PFSK-1 (cell line): Measurements from ENCODE around the gene P2RX2.

Experiments
- POLR2AphosphoS5 ChIP-seq: IDR thresholded peaks from 2 replicates; pipeline ENCODE4 v1.6.1; 2012; ENCODE audit warnings: low read depth, mild to moderate bottlenecking, control low read depth, low read length, moderate library complexity
- TAF1 ChIP-seq: IDR thresholded peaks from 2 replicates; pipeline ENCODE4 v1.6.1; 2012; ENCODE audit warnings: low read length, control low read depth, borderline replicate concordance; ENCODE audit not compliant: insufficient read depth
- TF ChIP-seq, protein P1 (sequence below), 2 experiments: IDR thresholded peaks; 2 replicates each; pipeline versions ENCODE4 v1.6.1 to v1.8.0; 2011 to 2012; ENCODE audit warnings: low read depth in 2 of 2, low read length in 2 of 2, control low read depth in 1 of 2, inconsistent platforms in 1 of 2, mild to moderate bottlenecking in 1 of 2, moderate library complexity in 1 of 2; ENCODE audit not compliant: insufficient read depth in 1 of 2

DNA sequence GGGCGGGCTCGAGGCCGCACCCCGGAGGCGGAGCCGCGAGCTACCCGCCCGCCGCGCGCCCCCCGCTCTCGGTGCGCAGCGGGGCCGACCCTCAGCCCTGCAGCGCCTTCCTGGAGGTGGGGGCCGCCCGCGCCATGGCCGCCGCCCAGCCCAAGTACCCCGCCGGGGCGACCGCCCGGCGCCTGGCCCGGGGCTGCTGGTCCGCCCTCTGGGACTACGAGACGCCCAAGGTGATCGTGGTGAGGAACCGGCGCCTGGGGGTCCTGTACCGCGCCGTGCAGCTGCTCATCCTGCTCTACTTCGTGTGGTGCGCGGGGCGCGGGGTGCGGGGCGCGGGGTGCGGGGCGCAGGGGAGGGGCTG is at the start of gene P2RX2:
- no peak; the same call in 1 of the 2 replicates for TF ChIP-seq POLR2AphosphoS5
- TF ChIP-seq, protein P1, sequence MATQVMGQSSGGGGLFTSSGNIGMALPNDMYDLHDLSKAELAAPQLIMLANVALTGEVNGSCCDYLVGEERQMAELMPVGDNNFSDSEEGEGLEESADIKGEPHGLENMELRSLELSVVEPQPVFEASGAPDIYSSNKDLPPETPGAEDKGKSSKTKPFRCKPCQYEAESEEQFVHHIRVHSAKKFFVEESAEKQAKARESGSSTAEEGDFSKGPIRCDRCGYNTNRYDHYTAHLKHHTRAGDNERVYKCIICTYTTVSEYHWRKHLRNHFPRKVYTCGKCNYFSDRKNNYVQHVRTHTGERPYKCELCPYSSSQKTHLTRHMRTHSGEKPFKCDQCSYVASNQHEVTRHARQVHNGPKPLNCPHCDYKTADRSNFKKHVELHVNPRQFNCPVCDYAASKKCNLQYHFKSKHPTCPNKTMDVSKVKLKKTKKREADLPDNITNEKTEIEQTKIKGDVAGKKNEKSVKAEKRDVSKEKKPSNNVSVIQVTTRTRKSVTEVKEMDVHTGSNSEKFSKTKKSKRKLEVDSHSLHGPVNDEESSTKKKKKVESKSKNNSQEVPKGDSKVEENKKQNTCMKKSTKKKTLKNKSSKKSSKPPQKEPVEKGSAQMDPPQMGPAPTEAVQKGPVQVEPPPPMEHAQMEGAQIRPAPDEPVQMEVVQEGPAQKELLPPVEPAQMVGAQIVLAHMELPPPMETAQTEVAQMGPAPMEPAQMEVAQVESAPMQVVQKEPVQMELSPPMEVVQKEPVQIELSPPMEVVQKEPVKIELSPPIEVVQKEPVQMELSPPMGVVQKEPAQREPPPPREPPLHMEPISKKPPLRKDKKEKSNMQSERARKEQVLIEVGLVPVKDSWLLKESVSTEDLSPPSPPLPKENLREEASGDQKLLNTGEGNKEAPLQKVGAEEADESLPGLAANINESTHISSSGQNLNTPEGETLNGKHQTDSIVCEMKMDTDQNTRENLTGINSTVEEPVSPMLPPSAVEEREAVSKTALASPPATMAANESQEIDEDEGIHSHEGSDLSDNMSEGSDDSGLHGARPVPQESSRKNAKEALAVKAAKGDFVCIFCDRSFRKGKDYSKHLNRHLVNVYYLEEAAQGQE (IDR thresholded peaks at IDR 0.05; ENCODE audit: insufficient read depth in 1 of 2, low read depth in 2 of 2, low read length in 2 of 2): no peak
- TF ChIP-seq TAF1: no peak
